ENCODE results near the gene UBE2G2.

UBE2G2 gene

DNA sequence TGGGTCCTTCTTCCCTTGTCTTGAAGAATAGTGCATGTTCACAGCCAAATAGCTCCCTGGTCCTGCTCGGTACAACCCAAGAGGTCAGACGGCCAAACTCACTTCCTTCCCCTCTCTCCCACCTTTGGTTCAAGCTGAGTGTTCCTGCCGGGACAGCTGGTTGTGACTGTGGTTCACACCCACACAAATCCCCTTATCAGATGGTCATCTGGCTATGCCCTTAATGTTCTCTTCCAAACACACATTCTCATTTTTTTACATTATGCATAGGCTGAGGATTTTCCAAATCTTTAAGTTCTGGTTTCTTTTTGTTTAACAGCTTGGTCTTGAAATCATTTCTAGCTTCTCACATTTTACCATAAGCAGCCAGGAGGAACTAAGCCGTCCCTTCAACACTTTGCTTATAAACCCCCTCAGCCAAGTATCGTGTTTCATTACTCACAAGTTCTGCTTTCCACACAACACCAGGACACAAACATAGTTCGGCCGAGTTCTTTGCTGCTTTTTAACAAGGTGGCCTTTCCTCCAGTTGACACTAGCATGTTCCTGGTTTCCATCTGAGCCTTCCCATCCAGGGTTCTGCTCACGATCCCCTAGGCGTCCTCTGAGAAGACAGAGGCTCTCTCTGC, 70.6 kb downstream of the UBE2G2 start:
- no peak for DNase-seq (ENCODE audit: low spot score)
- no peak for FAIRE-seq

DNA sequence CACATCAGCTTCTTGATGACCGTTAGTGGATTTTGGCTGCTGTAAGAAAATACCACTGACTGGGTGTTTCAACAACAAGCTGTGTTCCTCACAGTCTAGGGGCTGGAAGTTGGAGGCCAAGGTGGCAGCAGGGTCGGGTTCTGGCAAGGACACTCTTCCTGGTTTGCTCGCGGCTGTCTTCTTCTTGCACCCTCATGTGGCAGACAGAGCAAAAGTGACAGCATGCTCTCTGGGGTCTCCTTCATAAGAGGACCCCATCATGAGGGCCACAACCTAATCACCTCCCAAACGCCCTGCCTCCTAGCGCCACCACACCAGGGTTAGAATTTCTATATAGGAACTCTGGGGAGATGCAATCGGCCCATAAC, 71.6 kb downstream of the UBE2G2 start:
- FAIRE-seq = no peak
- no peak for DNase-seq (ENCODE audit: low spot score)

DNA sequence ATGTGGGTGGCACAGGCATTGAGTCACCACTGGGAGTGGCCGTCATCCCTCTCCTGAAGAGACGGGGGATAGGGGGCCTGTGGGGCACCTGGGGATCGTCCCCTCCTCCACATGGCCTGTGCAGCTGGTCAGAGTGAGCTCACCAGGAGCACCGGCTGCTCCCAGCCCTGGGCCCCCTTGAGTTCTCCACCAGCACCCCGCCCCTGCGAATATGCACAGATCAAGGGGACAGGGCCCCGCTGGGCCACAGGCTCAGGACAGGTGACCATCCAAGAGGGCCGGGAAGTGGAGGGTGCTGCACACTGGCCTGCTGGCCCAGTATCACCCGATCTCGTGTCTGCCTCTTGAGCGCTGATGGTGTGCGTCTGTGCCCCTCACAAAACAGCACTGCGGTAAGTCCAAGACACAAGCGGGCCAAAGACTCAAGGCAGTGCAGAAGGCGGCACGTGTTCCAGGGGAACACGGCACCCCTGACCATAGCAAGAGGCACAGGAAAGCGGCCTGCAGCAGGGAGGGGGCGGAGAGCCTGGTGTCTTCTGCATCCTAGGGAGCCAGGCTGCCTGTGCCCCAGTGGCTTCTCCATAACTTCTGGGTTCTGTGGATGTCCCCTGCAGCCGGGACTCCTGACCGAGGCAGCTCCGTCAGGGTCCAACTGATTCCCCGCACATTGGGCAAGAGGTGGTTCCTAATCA, 72.1 kb downstream of the UBE2G2 start:
- DNase-seq (ENCODE audit: low spot score) = no peak

DNA sequence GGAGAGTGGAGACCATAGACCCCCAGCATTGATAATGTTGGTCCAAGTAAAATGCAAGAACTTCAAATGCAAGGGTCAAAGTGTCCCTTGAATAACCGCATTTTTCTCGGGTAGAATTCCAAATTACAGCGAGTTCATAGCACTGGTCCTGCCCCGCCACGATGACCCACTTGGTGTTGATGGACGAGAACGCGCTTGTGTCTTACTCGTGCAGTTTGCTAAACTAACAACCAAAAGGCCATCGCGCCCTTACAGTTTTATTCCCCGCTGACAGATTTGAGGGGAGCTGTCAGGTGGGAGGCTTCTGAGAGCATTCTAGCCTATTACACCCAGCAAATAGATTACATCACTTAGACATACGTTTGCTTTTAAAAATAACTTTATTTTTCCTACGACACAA, 72.9 kb downstream of the UBE2G2 start:
- FAIRE-seq (no peak), DNase-seq (ENCODE audit: low spot score) (no peak)

More for the DNA sequence above, 72.1 kb downstream of the UBE2G2 start:
- FAIRE-seq = no peak

DNA sequence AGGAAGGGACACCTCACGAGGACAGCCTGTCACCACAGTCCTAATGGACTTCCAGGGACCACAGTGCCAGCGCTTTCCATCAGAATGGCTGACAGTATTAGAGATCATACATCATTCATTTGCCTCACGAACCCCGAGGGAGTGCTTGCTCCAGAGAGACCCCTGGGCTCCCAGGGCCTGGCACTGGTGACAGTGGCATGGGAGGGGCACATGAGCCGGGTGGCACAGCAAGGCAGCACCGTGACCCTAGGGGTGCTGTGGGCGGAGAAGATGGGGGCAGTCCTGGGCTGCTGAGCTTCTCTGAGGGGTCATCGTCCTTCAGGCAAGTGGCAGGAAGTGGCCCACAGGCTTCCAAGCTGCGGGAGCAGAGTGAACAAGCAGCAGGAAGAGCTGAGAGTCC, 73.9 kb downstream of the UBE2G2 start:
- DNase-seq (ENCODE audit: low spot score) (no peak), FAIRE-seq (no peak)

DNA sequence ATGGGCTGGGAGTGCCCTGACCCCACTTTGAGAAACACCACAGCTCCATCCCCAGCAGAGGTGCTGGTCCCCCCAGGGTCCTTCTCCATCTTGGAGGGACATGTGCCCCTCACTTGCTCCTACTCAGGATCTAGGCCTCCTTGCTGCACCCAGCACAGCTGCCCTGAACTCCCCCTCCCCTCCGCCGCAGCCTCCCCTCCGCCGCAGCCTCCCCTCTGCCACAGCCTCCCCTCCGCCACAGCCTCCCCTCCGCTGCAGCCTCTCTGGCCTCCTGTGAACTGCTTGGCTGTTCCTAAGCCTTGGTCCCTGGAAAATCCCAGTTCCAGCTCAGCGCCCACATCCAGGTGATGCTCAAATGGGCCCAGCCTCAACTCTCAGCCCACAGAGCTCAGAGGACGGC, 74.3 kb downstream of the UBE2G2 start:
- no peak for FAIRE-seq
- no peak for DNase-seq (ENCODE audit: low spot score)

DNA sequence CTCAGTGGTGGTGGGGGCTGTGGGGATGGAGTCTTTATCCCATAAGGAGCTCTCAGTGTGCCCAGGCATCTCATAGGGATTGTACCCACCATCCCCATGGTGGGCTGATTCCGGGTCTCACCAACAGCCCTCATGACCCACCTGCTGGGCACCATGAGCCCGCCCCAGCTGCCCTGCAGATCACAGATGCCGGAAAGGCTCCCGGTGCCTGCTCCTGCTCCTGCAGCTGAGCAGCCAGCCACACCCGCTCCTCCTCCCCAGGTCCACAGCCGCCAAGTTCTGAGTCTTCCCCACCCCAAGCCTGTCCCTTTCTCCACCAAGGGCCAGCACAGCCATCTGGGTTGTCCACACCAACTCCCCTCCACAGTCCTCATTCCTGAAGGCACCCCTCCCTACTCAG, 74.8 kb downstream of the UBE2G2 start:
- no peak for DNase-seq (ENCODE audit: low spot score)
- no peak for FAIRE-seq

DNA sequence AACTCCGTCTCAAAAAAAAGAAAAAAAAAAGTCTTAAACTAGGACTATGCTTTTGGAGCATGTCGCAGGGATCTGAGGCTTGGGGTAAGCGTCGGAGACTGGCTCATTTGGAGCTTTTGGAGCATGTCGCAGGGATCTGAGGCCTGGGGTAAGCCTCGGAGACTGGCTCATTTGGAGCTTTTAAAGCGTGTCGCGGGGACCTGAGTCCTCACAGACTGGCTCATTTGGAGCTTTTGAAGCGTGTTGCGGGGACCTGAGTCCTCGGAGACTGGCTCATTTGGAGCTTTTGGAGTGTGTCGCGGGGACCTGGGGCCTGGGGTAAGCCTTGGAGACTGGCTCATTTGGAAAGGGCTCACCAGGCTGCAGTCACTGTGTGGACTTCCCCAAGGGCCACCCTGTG, 76.7 kb downstream of the UBE2G2 start:
- no peak for FAIRE-seq
- no peak for DNase-seq (ENCODE audit: low spot score)

DNA sequence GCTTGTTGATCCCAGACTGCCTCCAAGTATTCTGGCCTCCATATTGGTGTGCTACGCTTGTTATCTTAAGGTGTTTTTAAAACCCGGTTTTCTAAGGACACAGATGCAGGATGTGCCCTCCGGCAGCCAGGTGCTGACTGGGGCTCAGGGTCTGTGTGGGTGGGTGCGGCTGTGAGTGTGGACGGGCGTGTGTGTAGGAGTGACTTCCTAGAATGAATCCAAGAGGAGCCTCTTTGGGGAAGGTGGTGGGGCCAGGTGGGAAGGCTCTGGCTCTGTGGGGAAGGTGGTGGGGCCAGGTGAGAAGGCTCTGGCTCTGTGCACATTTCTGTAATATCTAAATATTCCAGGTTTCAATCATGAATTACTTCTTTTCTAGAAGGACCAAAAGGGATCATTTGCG, 77.4 kb downstream of the UBE2G2 start:
- DNase-seq (ENCODE audit: low spot score) (no peak), FAIRE-seq (no peak)

DNA sequence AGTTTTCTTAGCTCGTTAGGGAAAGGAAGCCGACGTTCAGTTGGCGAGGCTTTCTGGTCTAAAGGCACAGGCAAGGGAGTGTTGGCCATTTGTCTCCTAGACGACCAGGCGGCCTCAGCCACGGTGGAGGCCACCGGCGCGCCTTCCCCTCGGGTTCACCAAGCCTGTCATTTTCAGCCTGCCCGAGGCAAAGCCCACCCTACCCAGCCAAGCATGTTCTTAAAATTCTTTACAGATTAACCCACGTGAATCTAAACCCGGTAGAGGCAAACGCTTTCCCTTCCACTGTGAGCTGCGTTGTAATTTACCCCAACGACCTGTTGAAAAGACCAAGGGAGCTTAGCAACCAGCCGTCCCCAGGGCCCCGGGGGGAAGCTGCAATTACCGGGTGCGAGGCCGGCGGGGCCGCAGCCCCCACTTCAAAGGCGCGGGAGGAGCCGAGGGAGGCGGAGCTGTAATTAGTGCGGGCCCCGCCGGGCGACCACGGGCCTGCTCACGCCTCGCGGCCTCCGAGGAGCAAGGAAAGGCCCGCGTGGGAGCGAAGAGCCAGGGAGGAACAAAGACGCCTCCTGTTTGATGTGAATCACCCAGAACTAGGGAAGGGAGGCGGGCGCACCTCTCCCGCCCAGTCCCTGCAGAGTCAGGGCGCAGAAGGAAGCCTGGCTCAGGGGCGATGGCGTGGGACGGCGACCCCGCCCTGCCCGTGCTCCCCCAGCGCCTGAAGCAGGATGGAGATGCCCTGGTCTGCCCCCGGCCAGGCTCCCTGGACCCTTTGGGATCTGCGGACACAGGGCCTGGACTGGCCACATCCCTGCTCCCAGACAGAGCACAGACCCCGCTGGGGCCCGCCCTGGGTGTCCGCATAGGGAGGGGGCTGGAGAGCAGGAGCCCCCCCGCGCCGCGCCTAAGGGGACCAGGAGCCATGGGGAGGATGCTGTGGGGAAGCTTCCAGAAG, 78.2 kb downstream of the UBE2G2 start:
- DNase-seq (ENCODE audit: low spot score) (no peak), FAIRE-seq (no peak)

DNA sequence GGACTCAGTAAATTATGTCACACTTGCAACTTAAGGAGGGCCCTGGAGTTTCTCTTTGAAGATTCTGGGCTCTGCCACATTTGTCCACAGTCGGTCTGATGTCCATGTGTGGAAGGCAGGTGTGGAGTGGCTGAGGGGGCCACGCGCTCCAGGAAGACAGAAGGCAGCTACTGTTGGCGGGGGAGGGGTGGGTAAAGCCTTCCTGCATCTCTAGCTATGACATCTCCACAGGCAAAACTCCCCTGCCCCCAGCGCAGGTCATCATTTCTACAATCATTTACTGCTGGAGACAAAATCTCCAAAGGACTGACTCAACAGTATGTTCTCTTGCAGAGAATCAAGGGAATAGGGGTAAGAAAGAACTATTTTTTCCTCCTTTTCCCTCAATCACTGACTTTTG, 78.9 kb downstream of the UBE2G2 start:
- DNase-seq (ENCODE audit: low spot score) = no peak
- no peak for FAIRE-seq

DNA sequence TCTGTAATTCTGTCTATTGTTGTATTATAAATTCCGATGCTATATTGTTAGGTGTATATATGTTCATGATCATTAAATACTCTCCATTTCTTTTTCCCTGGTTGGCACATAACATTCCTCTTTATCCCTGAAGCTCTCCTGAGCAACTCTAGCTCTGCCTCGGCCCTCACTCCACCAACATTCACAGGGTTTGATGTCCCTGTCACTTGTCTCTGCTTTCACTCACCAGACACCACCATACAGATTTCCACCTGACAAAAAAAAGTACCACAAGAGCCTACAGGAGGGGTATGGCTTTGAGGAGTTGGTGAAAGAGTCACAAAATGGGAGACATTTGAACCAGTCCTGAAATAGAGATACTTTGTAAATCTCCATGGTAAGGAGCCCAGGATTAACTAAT, 81.5 kb downstream of the UBE2G2 start:
- no peak for DNase-seq (ENCODE audit: low spot score)
- no peak for FAIRE-seq
